Endothelial cell (in vitro differentiated cells): ENCODE data around the gene TMPRSS13. TPM values are rescaled to one million over a fixed set of nuclear protein-coding genes. Genes with fewer than 3 reads are reported as not detected.

Experiments used
- DNase-seq: peaks from one replicate; pipeline ENCODE4 v3.0.0; 2021; ENCODE audit warnings: low spot score
- H3K27ac Mint-ChIP-seq: one replicate; pipeline ENCODE4 v1.8.0; 2021; ENCODE audit warnings: mixed read lengths, inconsistent platforms; ENCODE audit not compliant: unreplicated experiment
- H3K27me3 Mint-ChIP-seq: one replicate; pipeline ENCODE4 v1.8.0; 2021; ENCODE audit warnings: mild to moderate bottlenecking, moderate library complexity, mixed read lengths, inconsistent platforms; ENCODE audit not compliant: unreplicated experiment
- H3K36me3 Mint-ChIP-seq: one replicate; pipeline ENCODE4 v1.8.0; 2021; ENCODE audit warnings: mild to moderate bottlenecking, low read depth, mixed read lengths, inconsistent platforms; ENCODE audit not compliant: unreplicated experiment
- H3K4me1 Mint-ChIP-seq: one replicate; pipeline ENCODE4 v1.8.0; 2021; ENCODE audit warnings: mild to moderate bottlenecking, mixed read lengths, inconsistent platforms; ENCODE audit not compliant: unreplicated experiment
- H3K4me3 Mint-ChIP-seq: one replicate; pipeline ENCODE4 v1.8.0; 2021; ENCODE audit warnings: mild to moderate bottlenecking, mixed read lengths, inconsistent platforms; ENCODE audit not compliant: unreplicated experiment
- H3K9me3 Mint-ChIP-seq: one replicate; pipeline ENCODE4 v1.8.0; 2021; ENCODE audit warnings: mixed read lengths, inconsistent platforms; ENCODE audit not compliant: unreplicated experiment
- total RNA-seq: library from RNA; stranded (reverse); fragmentation: NEBNext Ultra II Directional; extraction: Animal tissue kit (Norgen Biotek cat#: 25700); gene quantifications from one replicate; pipeline ENCODE4 v1.2.1, GENCODE V29; 2021; ENCODE audit not compliant: unreplicated experiment
- TF ChIP-seq, protein P1 (sequence below): fragments of 200-600 bp; sonication (generic); IDR thresholded peaks from one replicate; pipeline ENCODE4 v1.5.0; 2021; ENCODE audit warnings: antibody characterized with exemption; ENCODE audit not compliant: unreplicated experiment

The TMPRSS13 gene
- total RNA-seq, 1 donor from 2014 or later = 1.8 TPM

DNA sequence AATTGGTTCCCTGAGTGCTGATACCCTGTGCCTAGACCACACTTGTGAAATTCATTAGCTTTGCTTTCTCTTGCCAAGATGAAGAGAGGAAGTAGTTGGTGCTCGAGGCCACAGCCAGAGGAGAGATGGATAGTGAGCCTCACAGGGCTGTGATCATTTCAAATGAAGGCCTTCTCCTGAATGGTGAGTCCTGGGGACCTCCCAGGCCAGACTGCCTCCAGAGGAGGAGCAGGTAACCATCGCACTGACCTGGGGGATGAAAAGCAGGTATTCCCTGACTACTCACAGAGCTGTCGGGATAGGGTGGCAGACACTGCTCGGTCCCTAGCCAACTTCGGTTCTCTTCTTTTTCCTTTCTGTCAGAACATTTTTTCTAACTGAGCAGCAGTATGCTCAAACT, 48.0 kb downstream of the TMPRSS13 start:
- Mint-ChIP-seq H3K4me3 (no peak overlapping the region), H3K36me3 (no peaks in the 10 kb centered on the region), H3K9me3 (no peaks in the 10 kb centered on the region), H3K4me1 (peaks cover 10% of the 10 kb centered on the region), H3K27ac (no peak overlapping the region), H3K27me3 (peaks cover 18% of the 10 kb centered on the region)
- TF ChIP-seq, protein P1, sequence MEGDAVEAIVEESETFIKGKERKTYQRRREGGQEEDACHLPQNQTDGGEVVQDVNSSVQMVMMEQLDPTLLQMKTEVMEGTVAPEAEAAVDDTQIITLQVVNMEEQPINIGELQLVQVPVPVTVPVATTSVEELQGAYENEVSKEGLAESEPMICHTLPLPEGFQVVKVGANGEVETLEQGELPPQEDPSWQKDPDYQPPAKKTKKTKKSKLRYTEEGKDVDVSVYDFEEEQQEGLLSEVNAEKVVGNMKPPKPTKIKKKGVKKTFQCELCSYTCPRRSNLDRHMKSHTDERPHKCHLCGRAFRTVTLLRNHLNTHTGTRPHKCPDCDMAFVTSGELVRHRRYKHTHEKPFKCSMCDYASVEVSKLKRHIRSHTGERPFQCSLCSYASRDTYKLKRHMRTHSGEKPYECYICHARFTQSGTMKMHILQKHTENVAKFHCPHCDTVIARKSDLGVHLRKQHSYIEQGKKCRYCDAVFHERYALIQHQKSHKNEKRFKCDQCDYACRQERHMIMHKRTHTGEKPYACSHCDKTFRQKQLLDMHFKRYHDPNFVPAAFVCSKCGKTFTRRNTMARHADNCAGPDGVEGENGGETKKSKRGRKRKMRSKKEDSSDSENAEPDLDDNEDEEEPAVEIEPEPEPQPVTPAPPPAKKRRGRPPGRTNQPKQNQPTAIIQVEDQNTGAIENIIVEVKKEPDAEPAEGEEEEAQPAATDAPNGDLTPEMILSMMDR = no peak
- no peak for DNase-seq

DNA sequence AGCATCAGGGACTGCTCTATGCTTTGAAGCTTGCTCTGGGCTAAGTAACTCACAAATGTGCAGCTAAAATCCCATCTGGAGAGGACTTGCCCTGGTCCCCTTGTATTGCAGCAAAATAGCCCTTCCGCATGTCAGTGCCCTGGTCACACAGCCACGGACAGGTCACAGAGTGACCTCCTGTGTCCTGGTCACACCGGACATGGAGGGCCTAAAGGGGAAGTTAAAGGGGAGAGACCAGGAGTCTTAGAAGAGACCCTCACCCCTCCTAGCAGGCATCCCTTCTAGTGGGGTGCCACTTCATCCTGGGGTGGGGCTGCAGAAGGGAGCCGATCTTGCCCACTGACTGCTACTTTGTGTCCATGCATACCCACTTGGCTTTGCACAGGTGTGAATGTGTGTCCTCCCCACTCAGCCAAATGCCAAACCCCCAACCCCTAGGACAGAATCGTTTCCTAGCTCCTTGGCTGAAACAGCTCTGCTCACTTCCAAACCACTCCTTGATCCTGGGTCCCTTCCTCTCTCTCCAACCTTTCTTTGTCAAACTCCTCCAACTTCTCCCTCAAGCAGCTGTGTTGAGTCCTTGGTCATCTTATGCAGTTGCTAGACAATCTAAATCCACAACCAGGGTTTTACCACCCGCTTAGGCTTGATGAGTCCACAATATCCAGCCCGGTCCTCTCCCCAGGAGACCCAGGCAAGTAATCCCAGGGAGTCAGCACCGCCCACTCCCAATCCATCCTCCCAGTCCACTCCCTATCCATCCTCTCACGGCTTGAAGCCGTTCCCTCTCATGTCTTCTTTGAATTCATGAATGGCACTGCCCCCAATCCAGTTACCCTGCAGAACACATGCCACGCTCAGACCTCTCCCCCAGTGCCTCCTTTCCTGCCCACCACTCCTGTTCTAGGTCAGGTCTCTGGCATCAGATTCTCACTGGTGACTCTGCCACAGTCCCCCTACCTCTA, 49.4 kb downstream of the TMPRSS13 start:
- peaks cover 25% of the 10 kb centered on the region for H3K27me3 Mint-ChIP-seq
- H3K36me3 Mint-ChIP-seq = no peaks in the 10 kb centered on the region
- no peak overlapping the region for H3K4me3 Mint-ChIP-seq
- no peak overlapping the region for H3K27ac Mint-ChIP-seq
- peaks cover 22% of the 10 kb centered on the region for H3K4me1 Mint-ChIP-seq
- TF ChIP-seq, protein P1 = no peak
- H3K9me3 Mint-ChIP-seq = no peaks in the 10 kb centered on the region
- DNase-seq = no peak

DNA sequence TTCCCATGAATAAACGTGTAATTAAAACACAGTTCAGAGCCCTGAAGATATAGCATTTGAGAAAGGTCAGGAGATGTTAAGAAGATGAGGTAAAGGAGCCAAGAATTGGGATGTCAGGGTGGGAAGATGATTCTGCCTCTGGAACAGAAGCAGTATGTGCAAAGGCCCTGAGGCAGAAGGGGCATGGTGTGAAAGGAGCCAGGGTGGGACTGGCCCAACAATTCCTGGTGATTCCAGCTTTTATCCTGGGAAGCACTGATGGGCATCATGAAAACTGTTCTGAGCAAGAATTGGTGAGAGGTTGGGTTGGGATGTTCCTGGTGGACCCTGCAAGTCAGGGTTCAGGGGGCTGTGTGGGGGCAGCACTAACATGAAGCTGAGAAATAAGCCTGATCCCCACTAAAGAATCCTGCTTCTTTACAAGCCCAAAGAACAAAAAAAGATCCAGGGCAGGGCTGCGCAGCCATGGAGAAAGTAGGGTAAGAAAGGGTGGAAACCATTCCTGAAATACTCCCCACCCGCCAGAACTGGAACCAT, 50.2 kb downstream of the TMPRSS13 start:
- H3K27ac Mint-ChIP-seq = no peak overlapping the region
- TF ChIP-seq, protein P1 = no peak
- H3K4me1 Mint-ChIP-seq = peaks cover 27% of the 10 kb centered on the region
- H3K9me3 Mint-ChIP-seq = no peaks in the 10 kb centered on the region
- H3K4me3 Mint-ChIP-seq = no peak overlapping the region
- DNase-seq = no peak
- peaks cover 25% of the 10 kb centered on the region for H3K27me3 Mint-ChIP-seq
- H3K36me3 Mint-ChIP-seq = no peaks in the 10 kb centered on the region

DNA sequence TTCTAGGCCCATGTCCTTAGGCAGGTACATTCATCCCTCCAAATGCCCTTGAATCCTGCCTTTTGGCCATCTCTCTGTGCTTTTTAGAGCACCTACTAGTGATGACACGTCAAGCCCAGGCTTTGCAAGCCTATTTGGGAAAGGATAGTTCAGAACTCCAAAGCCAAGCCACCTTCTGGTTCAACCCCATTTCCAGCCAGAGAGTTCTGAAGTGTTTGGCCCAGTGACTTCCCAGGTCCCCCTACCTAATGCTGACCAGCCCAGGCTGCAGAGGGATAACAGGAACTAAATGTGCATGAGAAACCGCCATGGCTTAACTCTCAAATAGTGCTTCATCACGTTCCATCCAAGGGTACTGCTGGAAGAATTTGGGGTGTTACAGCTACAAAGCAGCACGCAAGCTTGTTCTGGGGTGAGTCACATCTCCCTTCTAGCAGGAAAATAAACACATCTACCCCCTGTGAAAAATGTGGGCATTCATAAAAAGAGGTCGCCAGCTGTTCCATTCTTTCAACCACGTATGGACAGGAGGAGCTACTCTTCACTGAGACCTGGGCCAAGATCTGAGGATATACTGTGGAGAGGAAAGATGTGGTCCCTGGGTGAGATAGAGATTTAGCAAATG, 50.8 kb downstream of the TMPRSS13 start:
- peaks cover 27% of the 10 kb centered on the region for H3K27me3 Mint-ChIP-seq
- H3K27ac Mint-ChIP-seq = no peak overlapping the region
- H3K4me3 Mint-ChIP-seq = no peak overlapping the region
- no peaks in the 10 kb centered on the region for H3K9me3 Mint-ChIP-seq
- no peaks in the 10 kb centered on the region for H3K36me3 Mint-ChIP-seq
- TF ChIP-seq, protein P1 = no peak
- H3K4me1 Mint-ChIP-seq = peaks cover 28% of the 10 kb centered on the region
- no peak for DNase-seq
